GM23338 (cell line): ENCODE data around the gene AWAT1. TPM values are rescaled to one million over a fixed set of nuclear protein-coding genes. Genes with fewer than 3 reads are reported as not detected.

Experiments
- ATAC-seq: fragments of 200-7000 bp; cut with Tn5 transposase; 3 replicates; pipeline ENCODE4 v1.9.1; 2020
- DNase-seq: peaks from one replicate; pipeline ENCODE4 v3.0.0-alpha.2; 2015; ENCODE audit warnings: low spot score
- H2AFZ ChIP-seq: fragments of 200-600 bp; sonication (generic); 2 replicates; pipeline ENCODE4 v1.8.0; 2016; ENCODE audit warnings: antibody characterized with exemption, mild to moderate bottlenecking, moderate library complexity
- H3F3A ChIP-seq: fragments of 200-600 bp; sonication (generic); replicated peaks from 2 replicates; pipeline ENCODE4 v1.8.0; 2017; ENCODE audit warnings: antibody characterized with exemption, mixed run types, low read depth
- H3K27ac ChIP-seq: fragments of 200-600 bp; sonication (generic); 2 replicates; pipeline ENCODE4 v1.6.1; 2016; ENCODE audit warnings: low read depth
- H3K27me3 ChIP-seq: fragments of 200-600 bp; sonication (generic); 2 replicates; pipeline ENCODE4 v1.8.0; 2016; ENCODE audit warnings: mild to moderate bottlenecking, mixed run types, moderate library complexity; ENCODE audit not compliant: insufficient read depth
- H3K36me3 ChIP-seq: fragments of 200-600 bp; sonication (generic); 2 replicates; pipeline ENCODE4 v1.8.0; 2016; ENCODE audit warnings: mild to moderate bottlenecking; ENCODE audit not compliant: insufficient read depth
- H3K4me1 ChIP-seq: fragments of 200-600 bp; sonication (generic); 2 replicates; pipeline ENCODE4 v1.8.0; 2016; ENCODE audit warnings: mild to moderate bottlenecking, moderate library complexity; ENCODE audit not compliant: insufficient read depth
- H3K4me2 ChIP-seq: fragments of 200-600 bp; sonication (generic); 2 replicates; pipeline ENCODE4 v1.7.1; 2017; ENCODE audit warnings: mixed run types
- H3K4me3 ChIP-seq: fragments of 200-600 bp; sonication (generic); 2 replicates; pipeline ENCODE4 v1.6.1; 2016; ENCODE audit warnings: mixed run types
- H3K79me2 ChIP-seq: fragments of 200-600 bp; sonication (generic); replicated peaks from 2 replicates; pipeline ENCODE4 v1.8.0; 2017; ENCODE audit warnings: mild to moderate bottlenecking; ENCODE audit not compliant: insufficient read depth
- H3K9me2 ChIP-seq: fragments of 200-600 bp; sonication (generic); 2 replicates; pipeline ENCODE4 v1.8.0; 2017; ENCODE audit not compliant: insufficient read depth
- H4K20me1 ChIP-seq: fragments of 200-600 bp; sonication (generic); replicated peaks from 2 replicates; pipeline ENCODE4 v1.8.0; 2017; ENCODE audit warnings: mild to moderate bottlenecking; ENCODE audit not compliant: insufficient read depth
- H3K27ac Mint-ChIP-seq: 2 replicates; pipeline ENCODE4 v1.8.0; 2020; ENCODE audit warnings: inconsistent platforms, mild to moderate bottlenecking, moderate library complexity, mixed read lengths
- H3K27me3 Mint-ChIP-seq: 3 replicates; pipeline ENCODE4 v1.8.0; 2022; ENCODE audit warnings: low read depth, mild to moderate bottlenecking, moderate library complexity, mixed read lengths, inconsistent platforms; ENCODE audit not compliant: insufficient read depth, poor library complexity
- H3K36me3 Mint-ChIP-seq: 3 replicates; pipeline ENCODE4 v1.8.0; 2021; ENCODE audit warnings: low read depth, mild to moderate bottlenecking, inconsistent platforms, moderate library complexity, mixed read lengths
- H3K4me1 Mint-ChIP-seq: 3 replicates; pipeline ENCODE4 v1.8.0; 2020; ENCODE audit warnings: mild to moderate bottlenecking, inconsistent platforms, mixed read lengths
- H3K4me3 Mint-ChIP-seq: 3 replicates; pipeline ENCODE4 v1.8.0; 2021; ENCODE audit warnings: moderate library complexity, mild to moderate bottlenecking, inconsistent platforms, mixed read lengths
- H3K9me3 Mint-ChIP-seq: 3 replicates; pipeline ENCODE4 v1.8.0; 2020; ENCODE audit warnings: moderate library complexity, mild to moderate bottlenecking, inconsistent platforms, mixed read lengths
- CREB1 ChIP-seq: fragments of 250-450 bp; sonication (Bioruptor Pico); IDR thresholded peaks from 2 replicates; pipeline ENCODE4 v1.5.0; 2020; ENCODE audit warnings: low read depth, mild to moderate bottlenecking, moderate library complexity
- CTCF ChIP-seq, 2 experiments: fragments of 200-600 bp in 1 of 2; sonication (generic) in 1 of 2; conservative IDR thresholded peaks; 2 replicates each; pipeline versions ENCODE4 v1.5.1 to v1.6.1; 2016 to 2017; ENCODE audit warnings: antibody characterized with exemption in 2 of 2, low read depth in 2 of 2, mild to moderate bottlenecking in 2 of 2, moderate library complexity in 1 of 2
- EZH2 ChIP-seq: fragments of 200-600 bp; sonication (generic); IDR thresholded peaks from one replicate; pipeline ENCODE4 v1.8.0; 2017; ENCODE audit warnings: antibody characterized with exemption, mild to moderate bottlenecking, low read depth; ENCODE audit not compliant: unreplicated experiment
- EZH2phosphoT487 ChIP-seq: fragments of 200-600 bp; sonication (generic); IDR thresholded peaks from one replicate; pipeline ENCODE4 v1.8.1; 2018; ENCODE audit warnings: antibody characterized with exemption; ENCODE audit not compliant: unreplicated experiment
- NANOG ChIP-seq: IDR thresholded peaks from 2 replicates; pipeline ENCODE4 v1.6.1; 2016; ENCODE audit warnings: antibody characterized with exemption, borderline replicate concordance
- POLR2AphosphoS5 ChIP-seq: IDR thresholded peaks from 2 replicates; pipeline ENCODE4 v1.6.1; 2016; ENCODE audit warnings: antibody characterized with exemption, low read depth
- REST ChIP-seq: IDR thresholded peaks from one replicate; pipeline ENCODE4 v1.6.1; 2018; ENCODE audit warnings: antibody characterized with exemption; ENCODE audit not compliant: unreplicated experiment
- STAT1 ChIP-seq: IDR thresholded peaks from one replicate; pipeline ENCODE4 v1.6.1; 2016; ENCODE audit warnings: antibody characterized with exemption; ENCODE audit not compliant: unreplicated experiment
- polyA plus RNA-seq: library from polyadenylated mRNA; unstranded; fragments of >200 nt; fragmentation: Nextera tagmentation; extraction: Ambion mirVana; gene quantifications from 2 replicates; pipeline ENCODE4 v1.2.1, GENCODE V29; 2016
- total RNA-seq: library from RNA; depleted of rRNA; stranded (reverse); fragments of >200 nt; shearing (Covaris generic); gene quantifications from 2 replicates; pipeline ENCODE4 v1.2.3, GENCODE V29; 2014
- TF ChIP-seq, protein P1 (sequence below): IDR thresholded peaks from 2 replicates; pipeline ENCODE4 v1.6.1; 2016; ENCODE audit warnings: antibody characterized with exemption
- TF ChIP-seq, protein P2 (sequence below): fragments of 250-450 bp; sonication (Bioruptor Pico); IDR thresholded peaks from 2 replicates; pipeline ENCODE4 v1.5.0; 2020; ENCODE audit warnings: mild to moderate bottlenecking, moderate library complexity

Gene AWAT1
- total and polyA plus RNA-seq, 2 experiments from 2014 or later, result not detected

GRCh38 chrX:70240751-70241150 lies 6.3 kb downstream of the AWAT1 start:
- Mint-ChIP-seq H3K4me1 (peaks cover 12% of the 10 kb centered on the region), H3K27me3 (no peaks in the 10 kb centered on the region), H3K9me3 (no peaks in the 10 kb centered on the region), H3K4me3 (no peak overlapping the region), H3K27ac (no peak overlapping the region), H3K36me3 (no peaks in the 10 kb centered on the region)
- Histone ChIP-seq H4K20me1 (no peaks in the 10 kb centered on the region), H3F3A (no peaks in the 10 kb centered on the region), H3K36me3 (no peaks in the 10 kb centered on the region), H3K4me3 (no peak overlapping the region), H2AFZ (no peak overlapping the region), H3K9me2 (no peaks in the 10 kb centered on the region), H3K4me2 (no peak overlapping the region), H3K27me3 (no peaks in the 10 kb centered on the region), H3K27ac (no peak overlapping the region), H3K4me1 (no peaks in the 10 kb centered on the region), H3K79me2 (no peaks in the 10 kb centered on the region)
- no peak for TF ChIP-seq POLR2AphosphoS5
- ATAC-seq (no peak), DNase-seq (no peak)

GRCh38 chrX:70241501-70241900 lies 7.0 kb downstream of the AWAT1 start:
- DNase-seq, result no peak
- Mint-ChIP-seq H3K27ac (no peak overlapping the region), H3K9me3 (no peaks in the 10 kb centered on the region), H3K4me1 (peaks cover 12% of the 10 kb centered on the region), H3K36me3 (no peaks in the 10 kb centered on the region), H3K27me3 (no peaks in the 10 kb centered on the region), H3K4me3 (no peak overlapping the region)
- no peaks in the 10 kb centered on the region for H3K36me3 ChIP-seq
- H3K4me1 ChIP-seq, result no peaks in the 10 kb centered on the region
- H2AFZ ChIP-seq, result no peak overlapping the region
- no peaks in the 10 kb centered on the region for H4K20me1 ChIP-seq
- no peak overlapping the region for H3K27ac ChIP-seq
- no peaks in the 10 kb centered on the region for H3K27me3 ChIP-seq
- H3K79me2 ChIP-seq, result no peaks in the 10 kb centered on the region
- H3K4me2 ChIP-seq, result no peak overlapping the region
- no peak for ATAC-seq
- H3K4me3 ChIP-seq, result no peak overlapping the region
- H3F3A ChIP-seq, result no peaks in the 10 kb centered on the region
- no peaks in the 10 kb centered on the region for H3K9me2 ChIP-seq
- TF ChIP-seq, protein P1, sequence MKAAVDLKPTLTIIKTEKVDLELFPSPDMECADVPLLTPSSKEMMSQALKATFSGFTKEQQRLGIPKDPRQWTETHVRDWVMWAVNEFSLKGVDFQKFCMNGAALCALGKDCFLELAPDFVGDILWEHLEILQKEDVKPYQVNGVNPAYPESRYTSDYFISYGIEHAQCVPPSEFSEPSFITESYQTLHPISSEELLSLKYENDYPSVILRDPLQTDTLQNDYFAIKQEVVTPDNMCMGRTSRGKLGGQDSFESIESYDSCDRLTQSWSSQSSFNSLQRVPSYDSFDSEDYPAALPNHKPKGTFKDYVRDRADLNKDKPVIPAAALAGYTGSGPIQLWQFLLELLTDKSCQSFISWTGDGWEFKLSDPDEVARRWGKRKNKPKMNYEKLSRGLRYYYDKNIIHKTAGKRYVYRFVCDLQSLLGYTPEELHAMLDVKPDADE, result no peak
- no peak for TF ChIP-seq EZH2
- TF ChIP-seq CREB1, result no peak
- no peak for TF ChIP-seq REST
- no peak for TF ChIP-seq NANOG
- TF ChIP-seq CTCF (conservative IDR thresholded peaks at IDR 0.05; ENCODE audit: low read depth in 2 of 2), result no peak
- no peak for TF ChIP-seq STAT1
- no peak for TF ChIP-seq EZH2phosphoT487
- TF ChIP-seq, protein P2, sequence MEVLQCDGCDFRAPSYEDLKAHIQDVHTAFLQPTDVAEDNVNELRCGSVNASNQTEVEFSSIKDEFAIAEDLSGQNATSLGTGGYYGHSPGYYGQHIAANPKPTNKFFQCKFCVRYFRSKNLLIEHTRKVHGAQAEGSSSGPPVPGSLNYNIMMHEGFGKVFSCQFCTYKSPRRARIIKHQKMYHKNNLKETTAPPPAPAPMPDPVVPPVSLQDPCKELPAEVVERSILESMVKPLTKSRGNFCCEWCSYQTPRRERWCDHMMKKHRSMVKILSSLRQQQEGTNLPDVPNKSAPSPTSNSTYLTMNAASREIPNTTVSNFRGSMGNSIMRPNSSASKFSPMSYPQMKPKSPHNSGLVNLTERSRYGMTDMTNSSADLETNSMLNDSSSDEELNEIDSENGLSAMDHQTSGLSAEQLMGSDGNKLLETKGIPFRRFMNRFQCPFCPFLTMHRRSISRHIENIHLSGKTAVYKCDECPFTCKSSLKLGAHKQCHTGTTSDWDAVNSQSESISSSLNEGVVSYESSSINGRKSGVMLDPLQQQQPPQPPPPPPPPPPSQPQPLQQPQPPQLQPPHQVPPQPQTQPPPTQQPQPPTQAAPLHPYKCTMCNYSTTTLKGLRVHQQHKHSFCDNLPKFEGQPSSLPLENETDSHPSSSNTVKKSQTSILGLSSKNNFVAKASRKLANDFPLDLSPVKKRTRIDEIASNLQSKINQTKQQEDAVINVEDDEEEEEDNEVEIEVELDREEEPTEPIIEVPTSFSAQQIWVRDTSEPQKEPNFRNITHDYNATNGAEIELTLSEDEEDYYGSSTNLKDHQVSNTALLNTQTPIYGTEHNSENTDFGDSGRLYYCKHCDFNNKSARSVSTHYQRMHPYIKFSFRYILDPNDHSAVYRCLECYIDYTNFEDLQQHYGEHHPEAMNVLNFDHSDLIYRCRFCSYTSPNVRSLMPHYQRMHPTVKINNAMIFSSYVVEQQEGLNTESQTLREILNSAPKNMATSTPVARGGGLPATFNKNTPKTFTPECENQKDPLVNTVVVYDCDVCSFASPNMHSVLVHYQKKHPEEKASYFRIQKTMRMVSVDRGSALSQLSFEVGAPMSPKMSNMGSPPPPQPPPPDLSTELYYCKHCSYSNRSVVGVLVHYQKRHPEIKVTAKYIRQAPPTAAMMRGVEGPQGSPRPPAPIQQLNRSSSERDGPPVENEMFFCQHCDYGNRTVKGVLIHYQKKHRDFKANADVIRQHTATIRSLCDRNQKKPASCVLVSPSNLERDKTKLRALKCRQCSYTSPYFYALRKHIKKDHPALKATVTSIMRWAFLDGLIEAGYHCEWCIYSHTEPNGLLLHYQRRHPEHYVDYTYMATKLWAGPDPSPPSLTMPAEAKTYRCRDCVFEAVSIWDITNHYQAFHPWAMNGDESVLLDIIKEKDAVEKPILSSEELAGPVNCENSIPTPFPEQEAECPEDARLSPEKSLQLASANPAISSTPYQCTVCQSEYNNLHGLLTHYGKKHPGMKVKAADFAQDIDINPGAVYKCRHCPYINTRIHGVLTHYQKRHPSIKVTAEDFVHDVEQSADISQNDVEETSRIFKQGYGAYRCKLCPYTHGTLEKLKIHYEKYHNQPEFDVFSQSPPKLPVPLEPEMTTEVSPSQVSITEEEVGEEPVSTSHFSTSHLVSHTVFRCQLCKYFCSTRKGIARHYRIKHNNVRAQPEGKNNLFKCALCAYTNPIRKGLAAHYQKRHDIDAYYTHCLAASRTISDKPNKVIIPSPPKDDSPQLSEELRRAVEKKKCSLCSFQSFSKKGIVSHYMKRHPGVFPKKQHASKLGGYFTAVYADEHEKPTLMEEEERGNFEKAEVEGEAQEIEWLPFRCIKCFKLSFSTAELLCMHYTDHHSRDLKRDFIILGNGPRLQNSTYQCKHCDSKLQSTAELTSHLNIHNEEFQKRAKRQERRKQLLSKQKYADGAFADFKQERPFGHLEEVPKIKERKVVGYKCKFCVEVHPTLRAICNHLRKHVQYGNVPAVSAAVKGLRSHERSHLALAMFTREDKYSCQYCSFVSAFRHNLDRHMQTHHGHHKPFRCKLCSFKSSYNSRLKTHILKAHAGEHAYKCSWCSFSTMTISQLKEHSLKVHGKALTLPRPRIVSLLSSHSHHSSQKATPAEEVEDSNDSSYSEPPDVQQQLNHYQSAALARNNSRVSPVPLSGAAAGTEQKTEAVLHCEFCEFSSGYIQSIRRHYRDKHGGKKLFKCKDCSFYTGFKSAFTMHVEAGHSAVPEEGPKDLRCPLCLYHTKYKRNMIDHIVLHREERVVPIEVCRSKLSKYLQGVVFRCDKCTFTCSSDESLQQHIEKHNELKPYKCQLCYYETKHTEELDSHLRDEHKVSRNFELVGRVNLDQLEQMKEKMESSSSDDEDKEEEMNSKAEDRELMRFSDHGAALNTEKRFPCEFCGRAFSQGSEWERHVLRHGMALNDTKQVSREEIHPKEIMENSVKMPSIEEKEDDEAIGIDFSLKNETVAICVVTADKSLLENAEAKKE (CRISPR knock-in tag), result no peak
